Upper lobe of left lung (tissue), 4 donors: ENCODE data around the gene AKAP8L.

Experiments
- CTCF ChIP-seq, 6 experiments: fragments of 450-650 bp in 4 of 6; fragments of 200-600 bp in 2 of 6; sonication (generic) in 2 of 6; IDR thresholded peaks; one replicate each; pipeline ENCODE4 v1.5.1; 2016 to 2019; ENCODE audit warnings: antibody characterized with exemption in 6 of 6
- EP300 ChIP-seq, 4 donors: sonication (generic); formaldehyde crosslinking; IDR thresholded peaks; one replicate each; pipeline ENCODE4 v1.5.1; 2017; ENCODE audit warnings: antibody characterized with exemption in 4 of 4, control low read depth in 2 of 4

- no peak for TF ChIP-seq CTCF (IDR thresholded peaks at IDR 0.05)
- TF ChIP-seq EP300 (IDR thresholded peaks at IDR 0.05), result no peak
Measured at GRCh38 chr19:15448044-15448777, 29.4 kb upstream of the AKAP8L start.
